ENCODE data around the gene TSPOAP1. TPM values are rescaled to one million over a fixed set of nuclear protein-coding genes. Genes with fewer than 3 reads are reported as not detected.

TSPOAP1 gene
- total and polyA plus RNA-seq, 2 of the 13 experiments (the other 11 are each of a cell fraction or from before 2014, with no cell fraction given): not detected

DNA sequence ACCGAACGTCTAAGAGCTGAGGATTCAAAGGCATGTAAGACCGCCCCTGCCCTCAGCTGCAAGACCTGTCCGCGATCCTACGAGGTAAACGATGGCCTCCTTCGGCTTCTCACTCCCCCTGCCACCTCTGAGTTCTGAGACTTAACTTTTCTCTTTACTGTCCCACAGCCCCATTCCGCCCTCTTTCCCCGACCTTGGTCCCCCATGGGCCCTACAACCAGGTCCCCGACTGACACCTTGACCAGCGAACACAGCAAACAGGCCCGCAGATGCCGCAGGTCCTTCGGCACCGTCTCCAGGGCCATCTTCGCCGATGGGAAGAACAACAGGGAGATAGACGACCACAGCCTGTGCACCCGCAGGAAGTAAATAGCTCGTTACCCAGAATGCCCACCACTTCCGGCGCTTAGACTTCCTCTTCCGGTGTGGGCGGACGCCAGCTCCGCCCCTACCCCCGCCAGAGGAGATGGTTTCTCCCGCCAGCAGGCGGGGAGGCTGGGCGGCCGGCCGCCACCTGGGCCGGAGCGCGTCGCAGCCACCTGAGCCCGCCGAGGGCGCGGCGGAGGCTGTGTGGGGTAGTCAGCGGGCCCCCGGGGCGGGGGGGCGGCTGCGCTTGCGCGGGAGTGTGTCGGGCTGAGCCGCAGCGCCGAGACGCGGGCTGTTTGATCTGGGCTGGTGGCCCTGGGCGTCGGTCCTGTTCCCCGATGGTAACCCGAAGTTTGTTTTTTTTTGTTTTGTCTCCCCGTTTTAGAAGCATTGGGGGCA is 23.4 kb upstream of the TSPOAP1 start, which contains the start of gene SUPT4H1 (continued):
- peak; percentile 90; the same call in 1 of the 2 replicates for TF ChIP-seq ZNF782 (CRISPR knock-in tag; IDR thresholded peaks at IDR 0.05; ENCODE audit: borderline replicate concordance)
- no peak for TF ChIP-seq GZF1 (CRISPR knock-in tag; IDR thresholded peaks at IDR 0.05)
- TF ChIP-seq ZNF205 (CRISPR knock-in tag; IDR thresholded peaks at IDR 0.05): peak; percentile 65; the same call in 1 of the 2 replicates
- TF ChIP-seq ZNF761 (CRISPR knock-in tag; conservative IDR thresholded peaks at IDR 0.05): 0 out of 2 replicates have a peak, but pooled peaks have one; percentile 52
- 0 out of 2 replicates have a peak, but pooled peaks have one; percentile 82 for TF ChIP-seq ISX (CRISPR knock-in tag; conservative IDR thresholded peaks at IDR 0.05)
- TF ChIP-seq, protein P1, sequence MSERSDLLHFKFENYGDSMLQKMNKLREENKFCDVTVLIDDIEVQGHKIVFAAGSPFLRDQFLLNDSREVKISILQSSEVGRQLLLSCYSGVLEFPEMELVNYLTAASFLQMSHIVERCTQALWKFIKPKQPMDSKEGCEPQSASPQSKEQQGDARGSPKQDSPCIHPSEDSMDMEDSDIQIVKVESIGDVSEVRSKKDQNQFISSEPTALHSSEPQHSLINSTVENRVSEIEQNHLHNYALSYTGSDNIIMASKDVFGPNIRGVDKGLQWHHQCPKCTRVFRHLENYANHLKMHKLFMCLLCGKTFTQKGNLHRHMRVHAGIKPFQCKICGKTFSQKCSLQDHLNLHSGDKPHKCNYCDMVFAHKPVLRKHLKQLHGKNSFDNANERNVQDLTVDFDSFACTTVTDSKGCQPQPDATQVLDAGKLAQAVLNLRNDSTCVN (CRISPR knock-in tag; IDR thresholded peaks at IDR 0.05; ENCODE audit: borderline replicate concordance): no peak; the same call in 1 of the 2 replicates
- peak; percentile 98 for TF ChIP-seq GABPB1 (CRISPR knock-in tag; IDR thresholded peaks at IDR 0.05)
- TF ChIP-seq, protein P2, sequence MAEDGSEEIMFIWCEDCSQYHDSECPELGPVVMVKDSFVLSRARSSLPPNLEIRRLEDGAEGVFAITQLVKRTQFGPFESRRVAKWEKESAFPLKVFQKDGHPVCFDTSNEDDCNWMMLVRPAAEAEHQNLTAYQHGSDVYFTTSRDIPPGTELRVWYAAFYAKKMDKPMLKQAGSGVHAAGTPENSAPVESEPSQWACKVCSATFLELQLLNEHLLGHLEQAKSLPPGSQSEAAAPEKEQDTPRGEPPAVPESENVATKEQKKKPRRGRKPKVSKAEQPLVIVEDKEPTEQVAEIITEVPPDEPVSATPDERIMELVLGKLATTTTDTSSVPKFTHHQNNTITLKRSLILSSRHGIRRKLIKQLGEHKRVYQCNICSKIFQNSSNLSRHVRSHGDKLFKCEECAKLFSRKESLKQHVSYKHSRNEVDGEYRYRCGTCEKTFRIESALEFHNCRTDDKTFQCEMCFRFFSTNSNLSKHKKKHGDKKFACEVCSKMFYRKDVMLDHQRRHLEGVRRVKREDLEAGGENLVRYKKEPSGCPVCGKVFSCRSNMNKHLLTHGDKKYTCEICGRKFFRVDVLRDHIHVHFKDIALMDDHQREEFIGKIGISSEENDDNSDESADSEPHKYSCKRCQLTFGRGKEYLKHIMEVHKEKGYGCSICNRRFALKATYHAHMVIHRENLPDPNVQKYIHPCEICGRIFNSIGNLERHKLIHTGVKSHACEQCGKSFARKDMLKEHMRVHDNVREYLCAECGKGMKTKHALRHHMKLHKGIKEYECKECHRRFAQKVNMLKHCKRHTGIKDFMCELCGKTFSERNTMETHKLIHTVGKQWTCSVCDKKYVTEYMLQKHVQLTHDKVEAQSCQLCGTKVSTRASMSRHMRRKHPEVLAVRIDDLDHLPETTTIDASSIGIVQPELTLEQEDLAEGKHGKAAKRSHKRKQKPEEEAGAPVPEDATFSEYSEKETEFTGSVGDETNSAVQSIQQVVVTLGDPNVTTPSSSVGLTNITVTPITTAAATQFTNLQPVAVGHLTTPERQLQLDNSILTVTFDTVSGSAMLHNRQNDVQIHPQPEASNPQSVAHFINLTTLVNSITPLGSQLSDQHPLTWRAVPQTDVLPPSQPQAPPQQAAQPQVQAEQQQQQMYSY (CRISPR knock-in tag; IDR thresholded peaks at IDR 0.05): peak; percentile 72; the same call in 1 of the 2 replicates
- TF ChIP-seq, protein P3, sequence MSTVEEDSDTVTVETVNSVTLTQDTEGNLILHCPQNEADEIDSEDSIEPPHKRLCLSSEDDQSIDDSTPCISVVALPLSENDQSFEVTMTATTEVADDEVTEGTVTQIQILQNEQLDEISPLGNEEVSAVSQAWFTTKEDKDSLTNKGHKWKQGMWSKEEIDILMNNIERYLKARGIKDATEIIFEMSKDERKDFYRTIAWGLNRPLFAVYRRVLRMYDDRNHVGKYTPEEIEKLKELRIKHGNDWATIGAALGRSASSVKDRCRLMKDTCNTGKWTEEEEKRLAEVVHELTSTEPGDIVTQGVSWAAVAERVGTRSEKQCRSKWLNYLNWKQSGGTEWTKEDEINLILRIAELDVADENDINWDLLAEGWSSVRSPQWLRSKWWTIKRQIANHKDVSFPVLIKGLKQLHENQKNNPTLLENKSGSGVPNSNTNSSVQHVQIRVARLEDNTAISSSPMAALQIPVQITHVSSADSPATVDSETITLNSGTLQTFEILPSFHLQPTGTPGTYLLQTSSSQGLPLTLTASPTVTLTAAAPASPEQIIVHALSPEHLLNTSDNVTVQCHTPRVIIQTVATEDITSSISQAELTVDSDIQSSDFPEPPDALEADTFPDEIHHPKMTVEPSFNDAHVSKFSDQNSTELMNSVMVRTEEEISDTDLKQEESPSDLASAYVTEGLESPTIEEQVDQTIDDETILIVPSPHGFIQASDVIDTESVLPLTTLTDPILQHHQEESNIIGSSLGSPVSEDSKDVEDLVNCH (CRISPR knock-in tag; IDR thresholded peaks at IDR 0.05): 0 out of 2 replicates have a peak, but pooled peaks have one; percentile 74
- no peak; the same call in 1 of the 2 replicates for TF ChIP-seq NAIF1 (CRISPR knock-in tag; IDR thresholded peaks at IDR 0.05; ENCODE audit: borderline replicate concordance)
- TF ChIP-seq, protein P4, sequence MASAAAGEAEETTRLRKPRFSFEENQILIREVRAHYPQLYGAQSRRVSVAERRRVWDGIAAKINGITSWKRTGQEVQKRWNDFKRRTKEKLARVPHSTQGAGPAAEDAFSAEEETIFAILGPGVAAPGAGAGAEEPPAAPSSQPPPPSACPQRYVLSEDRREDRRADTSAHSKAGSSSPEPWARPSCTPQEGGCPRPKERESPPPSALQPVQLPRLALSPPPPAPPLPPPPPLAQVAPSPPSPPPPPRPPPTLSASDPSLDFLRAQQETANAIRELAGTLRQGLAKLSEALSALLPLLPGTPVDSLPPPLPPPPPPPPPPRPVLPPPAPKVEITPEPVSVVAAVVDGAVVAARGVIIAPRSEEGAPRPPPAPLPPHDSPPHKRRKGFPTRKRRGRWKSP (CRISPR knock-in tag; IDR thresholded peaks at IDR 0.05): peak; percentile 92; the same call in 1 of the 2 replicates
- peak; percentile 36; the same call in 1 of the 2 replicates for TF ChIP-seq ZBTB7A (CRISPR knock-in tag; IDR thresholded peaks at IDR 0.05)
- TF ChIP-seq SP4 (CRISPR knock-in tag; IDR thresholded peaks at IDR 0.05): peak; percentile 92
- 0 out of 2 replicates have a peak, but pooled peaks have one; percentile 20 for TF ChIP-seq CHCHD3 (CRISPR knock-in tag; IDR thresholded peaks at IDR 0.05)
- TF ChIP-seq ZFP82 (CRISPR knock-in tag; IDR thresholded peaks at IDR 0.05; ENCODE audit: borderline replicate concordance): no peak
- TF ChIP-seq ZNF510 (CRISPR knock-in tag; IDR thresholded peaks at IDR 0.05; ENCODE audit: low read depth): peak; percentile 88
- TF ChIP-seq ZMYM2 (CRISPR knock-in tag; IDR thresholded peaks at IDR 0.05): no peak
- peak; percentile 89 for TF ChIP-seq SMAD3 (CRISPR knock-in tag; IDR thresholded peaks at IDR 0.05)
- no peak for TF ChIP-seq SATB2 (CRISPR knock-in tag; IDR thresholded peaks at IDR 0.05)
- peak; percentile 98 for TF ChIP-seq ELF3 (CRISPR knock-in tag; IDR thresholded peaks at IDR 0.05)
- no peak for TF ChIP-seq SYNCRIP (IDR thresholded peaks at IDR 0.05; ENCODE audit: insufficient read depth, low read depth, low read length)

Measured in HepG2 (cell line).